Keratinocyte (primary cell): ENCODE results near the gene KIFC1. TPM values are rescaled to one million over a fixed set of nuclear protein-coding genes. Genes with fewer than 3 reads are reported as not detected.

Source experiments
- DNase-seq: peaks from one replicate; pipeline ENCODE4 v3.0.0-alpha.2; 2011; ENCODE audit warnings: low read depth, missing footprints, low spot score
- FAIRE-seq: peaks from 2 replicates; lab custom pipeline; 2011; peaks lifted over from hg19 to GRCh38; lab: Jason Lieb, UNC
- H2AFZ ChIP-seq: 2 replicates; pipeline ENCODE4 v1.6.0; 2012; ENCODE audit warnings: low read length, control low read depth, inconsistent platforms; ENCODE audit not compliant: control insufficient read depth
- H3K27ac ChIP-seq: 2 replicates; pipeline ENCODE4 v1.5.1; 2011; ENCODE audit warnings: low read length; ENCODE audit not compliant: control insufficient read depth, insufficient read depth
- H3K27me3 ChIP-seq: 3 replicates; pipeline ENCODE4 v1.6.0; 2011; ENCODE audit warnings: low read length; ENCODE audit not compliant: control insufficient read depth, insufficient read depth; ENCODE audit errors: extremely low read depth
- H3K36me3 ChIP-seq, 2 experiments: 2 replicates in 1 of 2; 3 replicates in 1 of 2; pipeline ENCODE4 v1.5.1; 2011; ENCODE audit warnings: low read length in 2 of 2, mild to moderate bottlenecking in 1 of 2; ENCODE audit not compliant: control insufficient read depth in 2 of 2, insufficient read depth in 2 of 2; ENCODE audit errors: extremely low read depth in 1 of 2
- H3K4me1 ChIP-seq: 3 replicates; pipeline ENCODE4 v1.5.1; 2011; ENCODE audit warnings: low read length; ENCODE audit not compliant: control insufficient read depth, insufficient read depth; ENCODE audit errors: extremely low read depth
- H3K4me2 ChIP-seq: 3 replicates; pipeline ENCODE4 v1.6.0; 2011; ENCODE audit warnings: low read depth, low read length; ENCODE audit not compliant: control insufficient read depth, insufficient read depth; ENCODE audit errors: extremely low read depth
- H3K4me3 ChIP-seq, 3 experiments: fragments of 200-600 bp in 1 of 3; sonication (generic) in 1 of 3; 2 replicates in 2 of 3; 3 replicates in 1 of 3; pipeline ENCODE4 v1.5.1; 2011 to 2016; ENCODE audit warnings: low read length in 3 of 3, mild to moderate bottlenecking in 3 of 3, control low read depth in 2 of 3, inconsistent platforms in 1 of 3, low read depth in 1 of 3, mixed read lengths in 1 of 3, mixed run types in 1 of 3, moderate library complexity in 1 of 3; ENCODE audit not compliant: control insufficient read depth in 2 of 3, insufficient read depth in 2 of 3; ENCODE audit errors: extremely low read depth in 1 of 3
- H3K79me2 ChIP-seq: 2 replicates; pipeline ENCODE4 v1.6.0; 2012; ENCODE audit warnings: low read length; ENCODE audit not compliant: control insufficient read depth, insufficient read depth
- H3K9ac ChIP-seq: 3 replicates; pipeline ENCODE4 v1.6.0; 2011; ENCODE audit warnings: low read length; ENCODE audit not compliant: control insufficient read depth, insufficient read depth; ENCODE audit errors: extremely low read depth
- H3K9me1 ChIP-seq: 3 replicates; pipeline ENCODE4 v1.6.0; 2011; ENCODE audit warnings: low read length; ENCODE audit not compliant: control insufficient read depth, insufficient read depth; ENCODE audit errors: extremely low read depth
- H3K9me3 ChIP-seq: 2 replicates; pipeline ENCODE4 v1.5.1; 2012; ENCODE audit warnings: low read depth, low read length; ENCODE audit not compliant: control insufficient read depth
- H4K20me1 ChIP-seq: 3 replicates; pipeline ENCODE4 v1.6.0; 2011; ENCODE audit warnings: low read length; ENCODE audit not compliant: control insufficient read depth, insufficient read depth; ENCODE audit errors: extremely low read depth
- EZH2 ChIP-seq: IDR thresholded peaks from one replicate; pipeline ENCODE4 v1.6.1; 2012; ENCODE audit warnings: inconsistent platforms, mild to moderate bottlenecking, low read length, moderate library complexity
- dilution Hi-C: fragments of 300-500 bp; cut with MboI; formaldehyde crosslinking; loops from one replicate; pipeline ENCODE4 v1.7.0; 2020; ENCODE audit warnings: low sequenced_read_pairs; ENCODE audit not compliant: extremely low pct_ligation_motif_present
- polyA plus RNA-seq, 5 experiments: library from polyadenylated mRNA; depleted of rRNA in 3 of 5; stranded (reverse) in 3 of 5; stranded (forward) in 1 of 5; unstranded in 1 of 5; fragments of >200 nt; gene quantifications; 1 replicate in 1 of 5; 2 replicates in 3 of 5; 3 replicates in 1 of 5; pipeline versions ENCODE4 v1.2.1 to v1.2.3, GENCODE V29; 2011 to 2012; ENCODE audit warnings: missing spikeins in 2 of 5, low read depth in 1 of 5, low replicate concordance in 1 of 5
- TF ChIP-seq, protein P1 (sequence below), 3 experiments: IDR thresholded peaks in 1 of 3; conservative IDR thresholded peaks in 1 of 3; optimal IDR thresholded peaks in 1 of 3; 2 replicates in 2 of 3; 3 replicates in 1 of 3; pipeline versions ENCODE3 to v1.5.1; 2011; ENCODE audit warnings: low read length in 3 of 3, mild to moderate bottlenecking in 3 of 3, moderate library complexity in 2 of 3, control low read depth in 1 of 3, inconsistent platforms in 1 of 3; ENCODE audit not compliant: insufficient read depth in 2 of 3; ENCODE audit errors: extremely low read depth in 1 of 3

KIFC1 gene
- polyA plus RNA-seq, 1 donor (not counting 4 experiments of a cell fraction or from before 2014, with no cell fraction given), result 20.0 TPM

DNA sequence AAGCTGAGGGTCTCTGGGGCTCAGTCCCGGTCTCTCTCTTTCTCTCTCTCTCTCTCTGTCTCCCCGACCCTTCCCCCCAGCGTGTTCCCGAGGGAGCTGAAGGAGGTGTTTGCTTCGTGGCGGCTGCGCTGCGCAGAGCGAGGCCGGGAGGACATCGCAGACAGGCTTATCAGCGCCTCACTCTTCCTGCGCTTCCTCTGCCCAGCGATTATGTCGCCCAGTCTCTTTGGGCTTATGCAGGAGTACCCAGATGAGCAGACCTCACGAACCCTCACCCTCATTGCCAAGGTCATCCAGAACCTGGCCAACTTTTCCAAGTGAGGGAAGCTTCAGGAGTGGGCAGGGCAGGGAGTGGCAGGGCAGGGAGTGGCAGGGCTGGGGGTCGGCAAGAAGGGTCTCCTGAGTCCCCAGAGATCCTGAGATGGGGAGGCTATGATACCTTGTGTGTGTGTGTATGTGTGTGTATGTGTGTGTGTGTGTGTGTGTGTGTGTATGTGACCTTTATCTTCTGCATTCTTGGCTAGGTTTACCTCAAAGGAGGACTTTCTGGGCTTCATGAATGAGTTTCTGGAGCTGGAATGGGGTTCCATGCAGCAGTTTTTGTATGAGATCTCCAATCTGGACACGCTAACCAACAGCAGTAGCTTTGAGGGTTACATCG is 49.2 kb downstream of the KIFC1 start:
- Histone ChIP-seq H3K4me2 (no peak overlapping the region), H4K20me1 (no peaks in the 10 kb centered on the region), H3K36me3 (peaks cover 14 to 21% of the 10 kb centered on the region in 2 experiments), H2AFZ (no peak overlapping the region), H3K79me2 (no peaks in the 10 kb centered on the region), H3K9ac (no peak overlapping the region), H3K4me1 (no peaks in the 10 kb centered on the region), H3K27ac (no peak overlapping the region), H3K27me3 (no peaks in the 10 kb centered on the region), H3K4me3 (no peak overlapping the region), H3K9me1 (no peaks in the 10 kb centered on the region), H3K9me3 (no peaks in the 10 kb centered on the region)
- no peak for DNase-seq
- no peak for FAIRE-seq
- TF ChIP-seq, protein P1, sequence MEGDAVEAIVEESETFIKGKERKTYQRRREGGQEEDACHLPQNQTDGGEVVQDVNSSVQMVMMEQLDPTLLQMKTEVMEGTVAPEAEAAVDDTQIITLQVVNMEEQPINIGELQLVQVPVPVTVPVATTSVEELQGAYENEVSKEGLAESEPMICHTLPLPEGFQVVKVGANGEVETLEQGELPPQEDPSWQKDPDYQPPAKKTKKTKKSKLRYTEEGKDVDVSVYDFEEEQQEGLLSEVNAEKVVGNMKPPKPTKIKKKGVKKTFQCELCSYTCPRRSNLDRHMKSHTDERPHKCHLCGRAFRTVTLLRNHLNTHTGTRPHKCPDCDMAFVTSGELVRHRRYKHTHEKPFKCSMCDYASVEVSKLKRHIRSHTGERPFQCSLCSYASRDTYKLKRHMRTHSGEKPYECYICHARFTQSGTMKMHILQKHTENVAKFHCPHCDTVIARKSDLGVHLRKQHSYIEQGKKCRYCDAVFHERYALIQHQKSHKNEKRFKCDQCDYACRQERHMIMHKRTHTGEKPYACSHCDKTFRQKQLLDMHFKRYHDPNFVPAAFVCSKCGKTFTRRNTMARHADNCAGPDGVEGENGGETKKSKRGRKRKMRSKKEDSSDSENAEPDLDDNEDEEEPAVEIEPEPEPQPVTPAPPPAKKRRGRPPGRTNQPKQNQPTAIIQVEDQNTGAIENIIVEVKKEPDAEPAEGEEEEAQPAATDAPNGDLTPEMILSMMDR (optimal IDR thresholded peaks at IDR 0.05 in 1 of 3, IDR thresholded peaks at IDR 0.05 in 1 of 3, conservative IDR thresholded peaks at IDR 0.05 in 1 of 3; ENCODE audit: extremely low read depth in 1 of 3, insufficient read depth in 2 of 3, low read length in 3 of 3), result no peak
- TF ChIP-seq EZH2, result no peak
- dilution Hi-C loops, result no loop called here

DNA sequence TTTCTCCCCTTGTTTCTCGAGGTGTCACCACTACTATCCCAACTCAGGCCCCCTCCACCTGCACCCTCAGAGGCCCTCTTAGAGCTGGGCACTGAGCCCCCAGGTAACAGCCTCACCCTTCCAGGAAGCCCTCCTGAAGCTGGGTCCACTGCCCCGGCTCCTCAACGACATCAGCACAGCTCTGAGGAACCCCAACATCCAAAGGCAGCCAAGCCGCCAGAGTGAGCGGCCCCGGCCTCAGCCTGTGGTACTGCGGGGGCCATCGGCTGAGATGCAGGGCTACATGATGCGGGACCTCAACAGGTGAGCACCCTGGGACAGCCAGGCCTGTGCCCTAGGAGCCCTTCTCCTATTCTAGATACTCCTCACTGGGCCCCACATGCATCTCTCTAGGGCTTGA is 49.8 kb downstream of the KIFC1 start:
- Histone ChIP-seq H3K4me3 (no peak overlapping the region), H2AFZ (no peak overlapping the region), H3K4me2 (no peak overlapping the region), H3K79me2 (no peaks in the 10 kb centered on the region), H3K27ac (no peak overlapping the region), H3K27me3 (no peaks in the 10 kb centered on the region), H4K20me1 (no peaks in the 10 kb centered on the region), H3K9me1 (no peaks in the 10 kb centered on the region), H3K9me3 (no peaks in the 10 kb centered on the region), H3K9ac (no peak overlapping the region), H3K36me3 (peaks cover 14 to 21% of the 10 kb centered on the region in 2 experiments), H3K4me1 (no peaks in the 10 kb centered on the region)
- dilution Hi-C loops, result no loop called here
- FAIRE-seq (no peak), DNase-seq (no peak)
- TF ChIP-seq, protein P1 (optimal IDR thresholded peaks at IDR 0.05 in 1 of 3, IDR thresholded peaks at IDR 0.05 in 1 of 3, conservative IDR thresholded peaks at IDR 0.05 in 1 of 3; ENCODE audit: extremely low read depth in 1 of 3, insufficient read depth in 2 of 3, low read length in 3 of 3), result no peak
- no peak for TF ChIP-seq EZH2
